Trophoblast cell (in vitro differentiated cells and primary cell): ENCODE measurements around the gene ETV6.

Source experiments
- DNase-seq, 2 donors: peaks; one replicate each; pipeline ENCODE4 v3.0.0-alpha.2; 2016
- H2AFZ ChIP-seq: 2 replicates; pipeline ENCODE4 v1.6.1; 2013; ENCODE audit warnings: low read length, moderate library complexity, mild to moderate bottlenecking; ENCODE audit not compliant: insufficient read depth, poor library complexity
- H2AK5ac ChIP-seq: 2 replicates; pipeline ENCODE4 v1.6.1; 2013; ENCODE audit warnings: mild to moderate bottlenecking, low read length
- H2BK120ac ChIP-seq: 2 replicates; pipeline ENCODE4 v1.6.1; 2013; ENCODE audit warnings: low read length, mild to moderate bottlenecking, moderate library complexity; ENCODE audit not compliant: insufficient read depth, poor library complexity
- H2BK12ac ChIP-seq: 2 replicates; pipeline ENCODE4 v1.6.1; 2013; ENCODE audit warnings: mild to moderate bottlenecking, low read length, moderate library complexity
- H2BK5ac ChIP-seq: 2 replicates; pipeline ENCODE4 v1.6.1; 2013; ENCODE audit warnings: low read length, low read depth, moderate library complexity, mild to moderate bottlenecking; ENCODE audit not compliant: poor library complexity
- H3K14ac ChIP-seq: 2 replicates; pipeline ENCODE4 v1.6.1; 2013; ENCODE audit warnings: mild to moderate bottlenecking, low read length
- H3K18ac ChIP-seq: 2 replicates; pipeline ENCODE4 v1.6.1; 2013; ENCODE audit warnings: mild to moderate bottlenecking, low read length
- H3K23ac ChIP-seq: 2 replicates; pipeline ENCODE4 v1.6.1; 2013; ENCODE audit warnings: low read length
- H3K27ac ChIP-seq: 2 replicates; pipeline ENCODE4 v1.5.1; 2013; ENCODE audit warnings: low read depth, mild to moderate bottlenecking, inconsistent platforms, low read length, moderate library complexity
- H3K27me3 ChIP-seq: 2 replicates; pipeline ENCODE4 v1.6.1; 2013; ENCODE audit warnings: inconsistent platforms, mild to moderate bottlenecking, low read length, moderate library complexity; ENCODE audit not compliant: insufficient read depth
- H3K36me3 ChIP-seq, 2 experiments: 1 replicate in 1 of 2; 2 replicates in 1 of 2; pipeline ENCODE4 v1.6.1; 2013; ENCODE audit warnings: low read length in 2 of 2, mild to moderate bottlenecking in 2 of 2, moderate library complexity in 1 of 2; ENCODE audit not compliant: insufficient read depth in 2 of 2, control insufficient read depth in 1 of 2
- H3K4ac ChIP-seq: 2 replicates; pipeline ENCODE4 v1.6.1; 2013; ENCODE audit warnings: low read depth, mild to moderate bottlenecking, low read length, moderate library complexity
- H3K4me1 ChIP-seq, 2 experiments: 1 replicate in 1 of 2; 2 replicates in 1 of 2; pipeline ENCODE4 v1.6.1; 2013; ENCODE audit warnings: low read length in 2 of 2, mild to moderate bottlenecking in 2 of 2, moderate library complexity in 1 of 2; ENCODE audit not compliant: insufficient read depth in 2 of 2, control insufficient read depth in 1 of 2
- H3K4me2 ChIP-seq: 2 replicates; pipeline ENCODE4 v1.6.1; 2013; ENCODE audit warnings: inconsistent platforms, mild to moderate bottlenecking, low read length, moderate library complexity
- H3K4me3 ChIP-seq: 2 replicates; pipeline ENCODE4 v1.5.1; 2013; ENCODE audit warnings: mild to moderate bottlenecking, low read depth, low read length, inconsistent platforms
- H3K79me1 ChIP-seq: one replicate; pipeline ENCODE4 v1.6.1; 2013; ENCODE audit warnings: low read length
- H3K79me2 ChIP-seq: 2 replicates; pipeline ENCODE4 v1.6.1; 2013; ENCODE audit warnings: low read length, mild to moderate bottlenecking; ENCODE audit not compliant: control insufficient read depth, insufficient read depth, poor library complexity
- H3K9ac ChIP-seq: 2 replicates; pipeline ENCODE4 v1.6.1; 2013; ENCODE audit warnings: mild to moderate bottlenecking, low read length
- H3K9me3 ChIP-seq: 2 replicates; pipeline ENCODE4 v1.6.1; 2013; ENCODE audit warnings: low read depth, mild to moderate bottlenecking, control low read depth, inconsistent platforms, low read length; ENCODE audit not compliant: insufficient read depth
- H4K12ac ChIP-seq: 2 replicates; pipeline ENCODE4 v1.6.1; 2013; ENCODE audit warnings: low read depth, mild to moderate bottlenecking, low read length, moderate library complexity
- H4K8ac ChIP-seq: 2 replicates; pipeline ENCODE4 v1.6.1; 2013; ENCODE audit warnings: low read depth, mild to moderate bottlenecking, low read length, moderate library complexity
- H4K91ac ChIP-seq: one replicate; pipeline ENCODE4 v1.6.1; 2013; ENCODE audit warnings: low read depth, mild to moderate bottlenecking, low read length, moderate library complexity
- WGBS: extraction: QIAGEN DNeasy Blood & Tissue Kit; methylation state at CpG from one replicate; pipeline ENCODE4 v1.1.7; 2013; ENCODE audit warnings: missing lambda C conversion rate; ENCODE audit not compliant: insufficient read length, insufficient coverage; ENCODE audit errors: extremely low coverage; 5-methylcytosine and 5-hydroxymethylcytosine counted together

ETV6 gene

GRCh38 chr12:11730299-11731041 lies 81.0 kb downstream of the ETV6 start:
- H2BK5ac ChIP-seq, result peak overlapping the region; percentile 2
- peaks cover 9% of the 10 kb centered on the region for H3K79me1 ChIP-seq
- peak overlapping the region; percentile 10 for H3K18ac ChIP-seq
- H3K4ac ChIP-seq, result no peak overlapping the region
- H2BK120ac ChIP-seq, result peak overlapping the region; percentile 15
- no peak for DNase-seq
- peak overlapping the region; percentile 31 for H3K4me2 ChIP-seq
- H3K9ac ChIP-seq, result no peak overlapping the region
- no peak overlapping the region for H4K12ac ChIP-seq
- peaks cover 18 to 22% of the 10 kb centered on the region in 2 experiments for H3K4me1 ChIP-seq
- peak overlapping the region; percentile 39 for H2BK12ac ChIP-seq
- no peaks in the 10 kb centered on the region for H3K36me3 ChIP-seq
- no peak overlapping the region for H3K23ac ChIP-seq
- no peak overlapping the region for H3K4me3 ChIP-seq
- H2AK5ac ChIP-seq, result no peak overlapping the region
- no peak overlapping the region for H2AFZ ChIP-seq
- H4K8ac ChIP-seq, result no peak overlapping the region
- H3K27me3 ChIP-seq, result no peaks in the 10 kb centered on the region
- no CpG with 5 or more reads among the region's 8 CpGs for WGBS
- peak overlapping the region; percentile 5 for H3K14ac ChIP-seq
- peaks cover 3% of the 10 kb centered on the region for H3K79me2 ChIP-seq
- peak overlapping the region; percentile 28 for H4K91ac ChIP-seq
- H3K27ac ChIP-seq, result peak overlapping the region; percentile 67
- H3K9me3 ChIP-seq, result no peaks in the 10 kb centered on the region

DNA sequence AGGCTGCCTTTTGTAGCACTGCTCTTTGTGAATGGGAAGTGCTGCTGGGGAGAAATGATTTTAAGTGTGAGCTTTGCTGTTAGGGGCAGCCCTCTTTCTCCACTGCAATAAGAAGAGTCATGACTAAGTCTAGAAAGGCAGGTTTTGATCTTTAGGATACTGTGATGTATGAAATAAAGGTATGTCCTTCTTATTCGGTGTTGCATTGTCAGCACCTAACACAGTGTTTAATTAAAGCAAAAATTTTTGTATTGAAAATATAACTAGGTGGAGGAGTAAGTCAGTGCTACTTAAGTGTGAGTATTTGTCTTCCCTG lies 81.5 kb downstream of the ETV6 start:
- H3K4me3 ChIP-seq, result no peak overlapping the region
- no peak overlapping the region for H2AFZ ChIP-seq
- H2BK5ac ChIP-seq, result no peak overlapping the region
- H3K18ac ChIP-seq, result peak overlapping the region; percentile 2
- no peaks in the 10 kb centered on the region for H3K9me3 ChIP-seq
- no peak overlapping the region for H3K9ac ChIP-seq
- no peak for DNase-seq
- no peak overlapping the region for H4K8ac ChIP-seq
- H4K91ac ChIP-seq, result peak overlapping the region; percentile 28
- H3K79me2 ChIP-seq, result peaks cover 3% of the 10 kb centered on the region
- no peak overlapping the region for H4K12ac ChIP-seq
- H2AK5ac ChIP-seq, result no peak overlapping the region
- peaks cover 9% of the 10 kb centered on the region for H3K79me1 ChIP-seq
- H3K4me1 ChIP-seq, result peaks cover 18 to 22% of the 10 kb centered on the region in 2 experiments
- H3K4ac ChIP-seq, result no peak overlapping the region
- H3K14ac ChIP-seq, result peak overlapping the region; percentile 5
- H3K27me3 ChIP-seq, result no peaks in the 10 kb centered on the region
- peak overlapping the region; percentile 15 for H2BK120ac ChIP-seq
- no peak overlapping the region for H3K23ac ChIP-seq
- WGBS, result no CpG with 5 or more reads among the region's 1 CpG
- H2BK12ac ChIP-seq, result peak overlapping the region; percentile 39
- no peak overlapping the region for H3K4me2 ChIP-seq
- H3K27ac ChIP-seq, result peak overlapping the region; percentile 8
- no peaks in the 10 kb centered on the region for H3K36me3 ChIP-seq

DNA sequence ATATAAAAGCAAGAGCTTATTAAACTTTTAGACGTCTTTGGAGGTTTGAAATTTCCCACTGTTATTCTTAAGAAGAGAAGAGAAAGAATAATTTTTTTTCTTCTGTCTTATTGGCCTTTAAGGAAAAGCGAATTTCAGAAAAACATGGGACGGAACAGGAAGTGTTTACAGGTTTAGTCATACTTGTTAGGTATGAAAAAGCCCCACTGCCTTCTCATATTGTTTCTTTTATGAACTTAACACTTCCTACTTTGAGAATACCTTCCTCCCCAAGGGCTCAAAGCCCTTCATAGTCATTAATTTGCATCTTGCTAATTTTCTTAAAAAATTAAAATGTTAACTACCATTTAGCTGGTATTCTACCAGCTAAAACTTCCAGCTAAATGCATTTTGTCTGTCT lies 82.0 kb downstream of the ETV6 start:
- Histone ChIP-seq H3K27ac (no peak overlapping the region), H3K23ac (no peak overlapping the region), H3K36me3 (no peaks in the 10 kb centered on the region), H2AFZ (no peak overlapping the region), H3K79me2 (peaks cover 3% of the 10 kb centered on the region), H4K8ac (no peak overlapping the region), H2BK5ac (no peak overlapping the region), H3K18ac (no peak overlapping the region), H3K9me3 (no peaks in the 10 kb centered on the region), H2BK12ac (no peak overlapping the region), H3K4me3 (no peak overlapping the region), H3K14ac (no peak overlapping the region), H2BK120ac (no peak overlapping the region), H4K91ac (no peak overlapping the region), H3K4me2 (no peak overlapping the region), H3K27me3 (no peaks in the 10 kb centered on the region), H3K4me1 (peaks cover 18 to 22% of the 10 kb centered on the region in 2 experiments), H3K79me1 (peaks cover 9% of the 10 kb centered on the region), H4K12ac (no peak overlapping the region), H3K9ac (no peak overlapping the region), H3K4ac (no peak overlapping the region), H2AK5ac (no peak overlapping the region)
- peak in 1 of 2 donors; percentile 41 for DNase-seq
- no CpG with 5 or more reads among the region's 3 CpGs for WGBS

DNA sequence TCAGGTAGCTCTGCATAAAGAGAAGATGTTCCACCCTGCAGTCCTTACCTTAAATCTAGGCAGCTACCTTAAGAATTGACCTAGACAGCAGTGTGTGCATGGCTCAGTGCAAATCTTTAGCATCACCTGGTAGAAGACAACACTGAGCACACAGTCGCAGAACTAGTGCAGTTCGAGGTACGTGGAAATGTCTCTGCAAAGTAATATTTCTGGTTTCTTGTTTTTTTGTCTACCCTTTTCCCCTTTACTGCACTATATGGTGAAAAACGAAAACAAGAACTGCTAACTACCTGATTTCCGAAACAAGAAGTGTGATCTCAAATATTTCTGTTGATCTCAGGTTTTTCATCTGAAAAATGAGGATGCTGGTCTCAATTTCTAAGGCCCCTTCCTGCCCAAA lies 82.5 kb downstream of the ETV6 start:
- Histone ChIP-seq H3K18ac (no peak overlapping the region), H3K9ac (no peak overlapping the region), H4K12ac (no peak overlapping the region), H3K14ac (peak overlapping the region; percentile 39), H3K4me1 (peaks cover 18 to 22% of the 10 kb centered on the region in 2 experiments), H3K79me2 (peaks cover 3% of the 10 kb centered on the region), H2AK5ac (no peak overlapping the region), H4K91ac (peak overlapping the region; percentile 26), H3K36me3 (no peaks in the 10 kb centered on the region), H3K9me3 (no peaks in the 10 kb centered on the region), H3K4ac (no peak overlapping the region), H3K4me2 (no peak overlapping the region), H2BK5ac (no peak overlapping the region), H3K23ac (peak overlapping the region; percentile 87), H3K27ac (no peak overlapping the region), H4K8ac (no peak overlapping the region), H2AFZ (no peak overlapping the region), H2BK12ac (peak overlapping the region; percentile 71), H3K79me1 (peaks cover 9% of the 10 kb centered on the region), H2BK120ac (no peak overlapping the region), H3K4me3 (no peak overlapping the region), H3K27me3 (no peaks in the 10 kb centered on the region)
- DNase-seq, result no peak
- no CpG with 5 or more reads among the region's 5 CpGs for WGBS
